A549 (cell line): ENCODE data around the gene RRP8. TPM values are rescaled to one million over a fixed set of nuclear protein-coding genes. Genes with fewer than 3 reads are reported as not detected.

Experiments used
- ATAC-seq, 2 experiments: fragments of 200-7000 bp in 1 of 2; fragments of >200 bp in 1 of 2; cut with Nextera tagmentation in 1 of 2; cut with Tn5 transposase in 1 of 2; 3 replicates each; pipeline versions ENCODE4 v1.8.0 to v1.9.1; 2018 to 2020; ENCODE audit warnings: mild to moderate bottlenecking in 1 of 2, moderate library complexity in 1 of 2
- CTCF ChIA-PET: fragments of 300-600 bp; sonication (Branson Sonifier 250); formaldehyde crosslinking; extraction: SDS; loops from one replicate; lab custom pipeline; 2021; ENCODE audit warnings: antibody characterized with exemption, inconsistent platforms; lab: Yijun Ruan, JAX
- POLR2A ChIA-PET: fragments of 350-600 bp; formaldehyde crosslinking; extraction: SDS; loops from one replicate; lab custom pipeline; 2021; ENCODE audit warnings: antibody characterized with exemption, inconsistent platforms; lab: Yijun Ruan, JAX
- DNase-seq, 2 experiments: peaks; one replicate each; pipeline versions ENCODE4 v3.0.0 to v3.0.0-alpha.2; 2011 to 2016; ENCODE audit warnings: low read depth in 1 of 2, low spot score in 1 of 2
- FAIRE-seq: peaks from 2 replicates; lab custom pipeline; 2011; peaks lifted over from hg19 to GRCh38; lab: Jason Lieb, UNC
- H3K27ac ChIP-seq, 2 experiments: fragments of >200 bp; sonication (Bioruptor Twin); formaldehyde crosslinking; 3 replicates each; pipeline ENCODE4 v1.5.1; 2016 to 2017
- H3K4me1 ChIP-seq: fragments of >200 bp; sonication (Bioruptor Twin); formaldehyde crosslinking; 3 replicates; pipeline ENCODE4 v1.6.1; 2016
- H3K4me2 ChIP-seq: fragments of >200 bp; sonication (Bioruptor Twin); formaldehyde crosslinking; 3 replicates; pipeline ENCODE4 v1.6.1; 2016
- H3K4me3 ChIP-seq: fragments of >200 bp; sonication (Bioruptor Twin); formaldehyde crosslinking; 3 replicates; pipeline ENCODE4 v1.5.1; 2016
- H3K9me3 ChIP-seq: fragments of >200 bp; sonication (Bioruptor Twin); formaldehyde crosslinking; 3 replicates; pipeline ENCODE4 v1.6.1; 2016
- BHLHE40 ChIP-seq: IDR thresholded peaks from 2 replicates; pipeline ENCODE4 v1.6.1; 2012; ENCODE audit warnings: low read depth, low read length, inconsistent platforms
- CBX8 ChIP-seq: fragments of 200-600 bp; sonication (generic); IDR thresholded peaks from 2 replicates; pipeline ENCODE4 v1.6.1; 2016
- CEBPB ChIP-seq, 2 experiments: fragments of >200 bp in 1 of 2; sonication (Bioruptor Twin) in 1 of 2; formaldehyde crosslinking in 1 of 2; IDR thresholded peaks; 2 replicates each; pipeline ENCODE4 v1.6.1; 2012 to 2016
- CHD4 ChIP-seq: fragments of 200-600 bp; sonication (generic); IDR thresholded peaks from 2 replicates; pipeline ENCODE4 v1.6.1; 2016; ENCODE audit warnings: antibody characterized with exemption, mild to moderate bottlenecking, borderline replicate concordance
- EHMT2 ChIP-seq: fragments of 200-600 bp; sonication (generic); IDR thresholded peaks from 2 replicates; pipeline ENCODE4 v1.6.1; 2016; ENCODE audit warnings: antibody characterized with exemption, low read depth, mild to moderate bottlenecking, moderate library complexity
- FOSB ChIP-seq: fragments of 250-450 bp; sonication (Bioruptor Pico); IDR thresholded peaks from 2 replicates; pipeline ENCODE4 v1.5.0; 2020; ENCODE audit warnings: mild to moderate bottlenecking, moderate library complexity
- FOSL2 ChIP-seq, 2 experiments: fragments of 450-650 bp in 1 of 2; fragments of >200 bp in 1 of 2; sonication (Bioruptor Twin) in 1 of 2; formaldehyde crosslinking; IDR thresholded peaks; 2 replicates each; pipeline versions ENCODE4 v1.5.0 to v1.6.1; 2016 to 2020; ENCODE audit warnings: mild to moderate bottlenecking in 1 of 2, moderate library complexity in 1 of 2
- GATA3 ChIP-seq: IDR thresholded peaks from 2 replicates; pipeline ENCODE4 v1.6.1; 2012; ENCODE audit warnings: borderline replicate concordance
- HDAC2 ChIP-seq: fragments of 200-600 bp; sonication (generic); IDR thresholded peaks from 2 replicates; pipeline ENCODE4 v1.6.1; 2016
- HEYL ChIP-seq: fragments of 250-450 bp; sonication (Bioruptor Pico); IDR thresholded peaks from 2 replicates; pipeline ENCODE4 v1.8.0; 2021; ENCODE audit warnings: mild to moderate bottlenecking, moderate library complexity
- HOXA7 ChIP-seq: fragments of 250-450 bp; sonication (Bioruptor Pico); IDR thresholded peaks from 2 replicates; pipeline ENCODE4 v1.5.0; 2020; ENCODE audit warnings: mild to moderate bottlenecking, moderate library complexity
- HOXB5 ChIP-seq: fragments of 250-450 bp; sonication (Bioruptor Pico); IDR thresholded peaks from 2 replicates; pipeline ENCODE4 v1.5.0; 2020; ENCODE audit warnings: mild to moderate bottlenecking, moderate library complexity
- JUN ChIP-seq, 2 experiments: fragments of >200 bp; sonication (Bioruptor Twin); formaldehyde crosslinking; IDR thresholded peaks; 2 replicates in 1 of 2; 3 replicates in 1 of 2; pipeline ENCODE4 v1.6.1; 2016 to 2017
- KDM1A ChIP-seq: fragments of 200-600 bp; sonication (generic); IDR thresholded peaks from 2 replicates; pipeline ENCODE4 v1.6.1; 2016; ENCODE audit warnings: low read depth, mild to moderate bottlenecking
- KDM5A ChIP-seq: fragments of 200-600 bp; sonication (generic); IDR thresholded peaks from 2 replicates; pipeline ENCODE4 v1.6.1; 2016; ENCODE audit warnings: antibody characterized with exemption, mild to moderate bottlenecking
- MAZ ChIP-seq: fragments of 150-350 bp; IDR thresholded peaks from 2 replicates; pipeline ENCODE4 v1.6.1; 2014; ENCODE audit warnings: antibody characterized with exemption, low read depth, low read length, borderline replicate concordance
- MYC ChIP-seq: IDR thresholded peaks from 2 replicates; pipeline ENCODE4 v1.6.1; 2012; ENCODE audit warnings: mild to moderate bottlenecking, inconsistent platforms, low read length, improper control_type of control experiment, borderline replicate concordance
- NFE2L2 ChIP-seq: fragments of 150-350 bp; conservative IDR thresholded peaks from 2 replicates; pipeline ENCODE4 v1.6.1; 2014; ENCODE audit warnings: low read length
- NPAS2 ChIP-seq: fragments of 250-450 bp; sonication (Bioruptor Pico); IDR thresholded peaks from 2 replicates; pipeline ENCODE4 v1.8.0; 2022; ENCODE audit warnings: mild to moderate bottlenecking, moderate library complexity, borderline replicate concordance
- NR3C1 ChIP-seq: fragments of >200 bp; sonication (Bioruptor Twin); formaldehyde crosslinking; IDR thresholded peaks from 3 replicates; pipeline ENCODE4 v1.6.1; 2017
- POLR2A ChIP-seq: IDR thresholded peaks from 2 replicates; pipeline ENCODE4 v1.6.1; 2012; ENCODE audit warnings: mild to moderate bottlenecking, low read length
- RAD21 ChIP-seq, 2 experiments: fragments of >200 bp in 1 of 2; sonication (Bioruptor Twin) in 1 of 2; formaldehyde crosslinking in 1 of 2; IDR thresholded peaks in 1 of 2; conservative IDR thresholded peaks in 1 of 2; 2 replicates in 1 of 2; 3 replicates in 1 of 2; pipeline ENCODE4 v1.6.1; 2012 to 2018; ENCODE audit warnings: inconsistent platforms in 1 of 2
- TFCP2L1 ChIP-seq: fragments of 250-450 bp; sonication (Bioruptor Pico); IDR thresholded peaks from 2 replicates; pipeline ENCODE4 v1.5.0; 2021; ENCODE audit warnings: mild to moderate bottlenecking
- ZC3H11A ChIP-seq: fragments of 450-650 bp; IDR thresholded peaks from 2 replicates; pipeline ENCODE4 v1.6.1; 2014; ENCODE audit warnings: antibody characterized with exemption, mild to moderate bottlenecking
- ZNF302 ChIP-seq: fragments of 250-450 bp; sonication (Bioruptor Pico); IDR thresholded peaks from 2 replicates; pipeline ENCODE4 v1.9.0; 2021; ENCODE audit warnings: inconsistent platforms, mild to moderate bottlenecking, moderate library complexity
- WGBS: methylation state at CpG from one replicate; pipeline ENCODE4 v1.1.6; 2017; ENCODE audit errors: missing lambda C conversion rate; 5-methylcytosine and 5-hydroxymethylcytosine counted together
- polyA minus RNA-seq: library from RNA; depleted of rRNA, polyadenylated mRNA; stranded (reverse); fragments of >200 nt; gene quantifications from 2 replicates; pipeline ENCODE4 v1.2.3, GENCODE V29; 2011; rRNA and poly(A)+ RNA removed
- polyA plus RNA-seq, 4 experiments: library from polyadenylated mRNA; depleted of rRNA in 3 of 4; stranded (reverse); fragments of >200 nt; fragmentation: RNase III in 1 of 4; extraction: RNeasy Plus Mini Kit Qiagen cat#74134 plus additional on column Dnase treatment in 1 of 4; gene quantifications; 2 replicates in 3 of 4; 3 replicates in 1 of 4; pipeline ENCODE4 v1.2.3, GENCODE V29; 2011 to 2017
- TF ChIP-seq, protein P1 (sequence below): fragments of 450-650 bp; IDR thresholded peaks from 2 replicates; pipeline ENCODE4 v1.6.1; 2014; ENCODE audit warnings: antibody characterized with exemption
- TF ChIP-seq, protein P2 (sequence below): IDR thresholded peaks from 2 replicates; pipeline ENCODE4 v1.6.1; 2012
- TF ChIP-seq, protein P3 (sequence below): fragments of 250-450 bp; sonication (Bioruptor Pico); IDR thresholded peaks from 2 replicates; pipeline ENCODE4 v1.5.0; 2021; ENCODE audit warnings: mild to moderate bottlenecking, moderate library complexity, borderline replicate concordance
- TF ChIP-seq, protein P4 (sequence below): fragments of 200-600 bp; sonication (generic); IDR thresholded peaks from 2 replicates; pipeline ENCODE4 v1.6.1; 2016; ENCODE audit warnings: antibody characterized with exemption, mild to moderate bottlenecking, moderate library complexity
- TF ChIP-seq, protein P5 (sequence below): fragments of >200 bp; sonication (Bioruptor Twin); formaldehyde crosslinking; IDR thresholded peaks from 3 replicates; pipeline ENCODE4 v1.5.1; 2016

Gene RRP8
- polyA plus RNA-seq (2011; rRNA removed), result 20.5 and 25.9 TPM in 2 replicates
- 7.4 and 9.5 TPM in 2 replicates for polyA plus RNA-seq (2012; cell fraction: cytosol; rRNA removed)
- polyA plus RNA-seq (2012; cell fraction: nucleus; rRNA removed), result 7.8 and 9.6 TPM in 2 replicates
- polyA plus RNA-seq (2017; fragmentation: RNase III; extraction: RNeasy Plus Mini Kit Qiagen cat#74134 plus additional on column Dnase treatment), result 14.5 to 17.9 TPM (median 14.5 TPM) in 3 replicates
- polyA minus RNA-seq, result 14.7 and 16.8 TPM in 2 replicates

DNA sequence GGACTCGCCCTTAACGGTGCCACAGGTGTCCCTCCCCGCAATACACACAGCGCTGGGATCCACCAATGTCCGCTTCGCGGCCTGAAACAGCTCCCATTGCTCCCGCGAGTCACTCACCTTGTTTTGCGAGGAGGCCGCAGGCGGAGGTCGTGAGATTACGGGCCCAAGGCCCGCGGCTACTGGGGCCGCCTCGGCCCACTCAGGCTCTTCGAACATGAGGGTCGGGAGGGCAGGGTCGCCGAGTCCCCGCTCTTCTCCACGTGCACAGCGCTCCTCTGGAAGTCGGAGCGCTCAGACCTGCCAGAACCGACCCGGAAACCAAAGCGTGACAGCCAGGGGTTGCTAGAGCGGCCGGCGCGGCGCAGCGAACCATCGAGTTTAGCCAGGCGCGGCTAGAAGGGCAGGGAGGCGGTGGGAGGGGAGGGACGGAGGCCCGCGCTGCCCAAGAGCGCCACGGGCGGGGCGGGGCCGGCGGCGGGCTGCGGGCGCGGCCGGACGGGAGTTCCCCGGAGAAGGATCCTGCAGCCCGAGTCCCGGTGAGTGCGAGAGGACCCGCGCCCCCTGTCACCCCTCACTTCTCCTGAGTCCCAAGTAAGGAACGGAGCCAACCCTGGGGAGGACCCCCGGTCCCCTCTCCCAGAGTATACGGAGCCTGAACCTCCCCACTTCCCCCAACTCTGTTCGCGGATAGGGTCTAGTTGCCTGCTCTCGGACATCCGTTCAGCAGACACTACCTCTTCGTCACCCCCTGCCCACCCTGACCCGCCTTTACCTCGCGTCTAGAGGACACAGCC, at the start of gene RRP8, which contains the start of gene ILK:
Gene RRP8, minus strand, starts transcription at position 330 of the 794 bp plus-strand sequence. Its CDS starts 114 bp downstream, at position 216.
Gene ILK, plus strand, starts transcription at position 488 of the 794 bp plus-strand sequence. CDS start 498 bp downstream, outside the sequence.
- peak within 1 kb of the TSS; percentile 97 for H3K4me2 ChIP-seq
- peak; percentile 80 to 90 for ATAC-seq
- no peak for FAIRE-seq
- H3K27ac ChIP-seq, result peak within 1 kb of the TSS; percentile 90 to 98
- ChIA-PET POLR2A (interaction anchor here (1.3 to 2.4 kb wide), 3 partner anchors 9 to 122 kb away, joined by 4 to 13 read pairs (median 4); partner anchors contain the start of genes ARFIP2, MRPL17 and TIMM10B), CTCF (interaction anchor here (0.6 to 4.2 kb wide), 9 partner anchors 9 to 225 kb away, joined by 3 to 23 read pairs (median 4); partner anchors contain the start of genes MRPL17, TAF10 and TPP1)
- peaks cover 39% of the 10 kb centered on the region for H3K4me1 ChIP-seq
- peak within 1 kb of the TSS; percentile 79 for H3K4me3 ChIP-seq
- H3K9me3 ChIP-seq, result no peaks in the 10 kb centered on the region
- WGBS, result 1% methylated on average over 32 of the region's 72 CpGs
- peak; percentile 91 to 92 for DNase-seq
- TF ChIP-seq ZNF302 (no peak), JUN (IDR thresholded peaks at IDR 0.05) (peak; percentile 56 to 92; a peak in 4 of 5 replicates), POLR2A (peak; percentile 58), HOXA7 (CRISPR knock-in tag) (no peak), TFCP2L1 (CRISPR knock-in tag) (no peak), MYC (peak; percentile 94), CEBPB (IDR thresholded peaks at IDR 0.05) (no peak), ZC3H11A (no peak), EHMT2 (no peak), HOXB5 (CRISPR knock-in tag) (no peak), KDM1A (no peak), HEYL (CRISPR knock-in tag) (no peak), HDAC2 (no peak), NPAS2 (no peak), GATA3 (0 out of 2 replicates have a peak, but pooled peaks have one; percentile 43), RAD21 (conservative IDR thresholded peaks at IDR 0.05 in 1 of 2, IDR thresholded peaks at IDR 0.05 in 1 of 2) (no peak), FOSB (CRISPR knock-in tag) (no peak), NFE2L2 (no peak), NR3C1 (no peak), FOSL2 (IDR thresholded peaks at IDR 0.05) (no peak), FOSL2 (CRISPR knock-in tag; IDR thresholded peaks at IDR 0.05) (no peak), CHD4 (no peak), MAZ (no peak), KDM5A (no peak; the same call in 1 of the 2 replicates), BHLHE40 (no peak), CBX8 (no peak)
- TF ChIP-seq, protein P1, sequence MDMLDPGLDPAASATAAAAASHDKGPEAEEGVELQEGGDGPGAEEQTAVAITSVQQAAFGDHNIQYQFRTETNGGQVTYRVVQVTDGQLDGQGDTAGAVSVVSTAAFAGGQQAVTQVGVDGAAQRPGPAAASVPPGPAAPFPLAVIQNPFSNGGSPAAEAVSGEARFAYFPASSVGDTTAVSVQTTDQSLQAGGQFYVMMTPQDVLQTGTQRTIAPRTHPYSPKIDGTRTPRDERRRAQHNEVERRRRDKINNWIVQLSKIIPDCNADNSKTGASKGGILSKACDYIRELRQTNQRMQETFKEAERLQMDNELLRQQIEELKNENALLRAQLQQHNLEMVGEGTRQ, result no peak
- TF ChIP-seq, protein P2, sequence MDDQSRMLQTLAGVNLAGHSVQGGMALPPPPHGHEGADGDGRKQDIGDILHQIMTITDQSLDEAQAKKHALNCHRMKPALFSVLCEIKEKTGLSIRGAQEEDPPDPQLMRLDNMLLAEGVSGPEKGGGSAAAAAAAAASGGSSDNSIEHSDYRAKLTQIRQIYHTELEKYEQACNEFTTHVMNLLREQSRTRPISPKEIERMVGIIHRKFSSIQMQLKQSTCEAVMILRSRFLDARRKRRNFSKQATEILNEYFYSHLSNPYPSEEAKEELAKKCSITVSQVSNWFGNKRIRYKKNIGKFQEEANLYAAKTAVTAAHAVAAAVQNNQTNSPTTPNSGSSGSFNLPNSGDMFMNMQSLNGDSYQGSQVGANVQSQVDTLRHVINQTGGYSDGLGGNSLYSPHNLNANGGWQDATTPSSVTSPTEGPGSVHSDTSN, result peak; percentile 59
- TF ChIP-seq, protein P3, sequence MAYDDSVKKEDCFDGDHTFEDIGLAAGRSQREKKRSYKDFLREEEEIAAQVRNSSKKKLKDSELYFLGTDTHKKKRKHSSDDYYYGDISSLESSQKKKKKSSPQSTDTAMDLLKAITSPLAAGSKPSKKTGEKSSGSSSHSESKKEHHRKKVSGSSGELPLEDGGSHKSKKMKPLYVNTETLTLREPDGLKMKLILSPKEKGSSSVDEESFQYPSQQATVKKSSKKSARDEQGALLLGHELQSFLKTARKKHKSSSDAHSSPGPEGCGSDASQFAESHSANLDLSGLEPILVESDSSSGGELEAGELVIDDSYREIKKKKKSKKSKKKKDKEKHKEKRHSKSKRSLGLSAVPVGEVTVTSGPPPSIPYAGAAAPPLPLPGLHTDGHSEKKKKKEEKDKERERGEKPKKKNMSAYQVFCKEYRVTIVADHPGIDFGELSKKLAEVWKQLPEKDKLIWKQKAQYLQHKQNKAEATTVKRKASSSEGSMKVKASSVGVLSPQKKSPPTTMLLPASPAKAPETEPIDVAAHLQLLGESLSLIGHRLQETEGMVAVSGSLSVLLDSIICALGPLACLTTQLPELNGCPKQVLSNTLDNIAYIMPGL (CRISPR knock-in tag), result no peak
- TF ChIP-seq, protein P4, sequence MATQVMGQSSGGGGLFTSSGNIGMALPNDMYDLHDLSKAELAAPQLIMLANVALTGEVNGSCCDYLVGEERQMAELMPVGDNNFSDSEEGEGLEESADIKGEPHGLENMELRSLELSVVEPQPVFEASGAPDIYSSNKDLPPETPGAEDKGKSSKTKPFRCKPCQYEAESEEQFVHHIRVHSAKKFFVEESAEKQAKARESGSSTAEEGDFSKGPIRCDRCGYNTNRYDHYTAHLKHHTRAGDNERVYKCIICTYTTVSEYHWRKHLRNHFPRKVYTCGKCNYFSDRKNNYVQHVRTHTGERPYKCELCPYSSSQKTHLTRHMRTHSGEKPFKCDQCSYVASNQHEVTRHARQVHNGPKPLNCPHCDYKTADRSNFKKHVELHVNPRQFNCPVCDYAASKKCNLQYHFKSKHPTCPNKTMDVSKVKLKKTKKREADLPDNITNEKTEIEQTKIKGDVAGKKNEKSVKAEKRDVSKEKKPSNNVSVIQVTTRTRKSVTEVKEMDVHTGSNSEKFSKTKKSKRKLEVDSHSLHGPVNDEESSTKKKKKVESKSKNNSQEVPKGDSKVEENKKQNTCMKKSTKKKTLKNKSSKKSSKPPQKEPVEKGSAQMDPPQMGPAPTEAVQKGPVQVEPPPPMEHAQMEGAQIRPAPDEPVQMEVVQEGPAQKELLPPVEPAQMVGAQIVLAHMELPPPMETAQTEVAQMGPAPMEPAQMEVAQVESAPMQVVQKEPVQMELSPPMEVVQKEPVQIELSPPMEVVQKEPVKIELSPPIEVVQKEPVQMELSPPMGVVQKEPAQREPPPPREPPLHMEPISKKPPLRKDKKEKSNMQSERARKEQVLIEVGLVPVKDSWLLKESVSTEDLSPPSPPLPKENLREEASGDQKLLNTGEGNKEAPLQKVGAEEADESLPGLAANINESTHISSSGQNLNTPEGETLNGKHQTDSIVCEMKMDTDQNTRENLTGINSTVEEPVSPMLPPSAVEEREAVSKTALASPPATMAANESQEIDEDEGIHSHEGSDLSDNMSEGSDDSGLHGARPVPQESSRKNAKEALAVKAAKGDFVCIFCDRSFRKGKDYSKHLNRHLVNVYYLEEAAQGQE, result no peak
- TF ChIP-seq, protein P5, sequence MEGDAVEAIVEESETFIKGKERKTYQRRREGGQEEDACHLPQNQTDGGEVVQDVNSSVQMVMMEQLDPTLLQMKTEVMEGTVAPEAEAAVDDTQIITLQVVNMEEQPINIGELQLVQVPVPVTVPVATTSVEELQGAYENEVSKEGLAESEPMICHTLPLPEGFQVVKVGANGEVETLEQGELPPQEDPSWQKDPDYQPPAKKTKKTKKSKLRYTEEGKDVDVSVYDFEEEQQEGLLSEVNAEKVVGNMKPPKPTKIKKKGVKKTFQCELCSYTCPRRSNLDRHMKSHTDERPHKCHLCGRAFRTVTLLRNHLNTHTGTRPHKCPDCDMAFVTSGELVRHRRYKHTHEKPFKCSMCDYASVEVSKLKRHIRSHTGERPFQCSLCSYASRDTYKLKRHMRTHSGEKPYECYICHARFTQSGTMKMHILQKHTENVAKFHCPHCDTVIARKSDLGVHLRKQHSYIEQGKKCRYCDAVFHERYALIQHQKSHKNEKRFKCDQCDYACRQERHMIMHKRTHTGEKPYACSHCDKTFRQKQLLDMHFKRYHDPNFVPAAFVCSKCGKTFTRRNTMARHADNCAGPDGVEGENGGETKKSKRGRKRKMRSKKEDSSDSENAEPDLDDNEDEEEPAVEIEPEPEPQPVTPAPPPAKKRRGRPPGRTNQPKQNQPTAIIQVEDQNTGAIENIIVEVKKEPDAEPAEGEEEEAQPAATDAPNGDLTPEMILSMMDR, result no peak
